Measurements from ENCODE around the gene DOCK10.
A peak's percentile ranks its signal among the peaks of the same experiment; 100 is the strongest.

Gene DOCK10

DNA sequence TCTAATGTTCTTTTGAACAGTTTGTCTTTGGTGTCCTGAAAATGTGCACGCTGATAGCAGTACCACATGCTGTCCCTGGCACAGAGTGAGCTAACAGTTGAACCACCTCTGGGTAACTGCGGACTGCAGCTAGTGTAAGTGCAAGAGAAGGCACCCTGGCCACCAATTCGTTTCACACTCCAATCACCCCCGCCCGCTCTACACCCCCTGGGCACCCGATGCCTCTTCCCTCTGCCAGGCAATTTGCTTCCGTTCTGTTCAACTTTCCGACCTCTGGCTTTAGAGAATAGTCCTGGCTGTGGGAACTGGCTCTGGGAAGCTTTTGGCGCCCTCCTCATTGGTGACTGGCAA lies 1.4 kb downstream of the DOCK10 start:
- DNase-seq = peak; percentile 48

DNA sequence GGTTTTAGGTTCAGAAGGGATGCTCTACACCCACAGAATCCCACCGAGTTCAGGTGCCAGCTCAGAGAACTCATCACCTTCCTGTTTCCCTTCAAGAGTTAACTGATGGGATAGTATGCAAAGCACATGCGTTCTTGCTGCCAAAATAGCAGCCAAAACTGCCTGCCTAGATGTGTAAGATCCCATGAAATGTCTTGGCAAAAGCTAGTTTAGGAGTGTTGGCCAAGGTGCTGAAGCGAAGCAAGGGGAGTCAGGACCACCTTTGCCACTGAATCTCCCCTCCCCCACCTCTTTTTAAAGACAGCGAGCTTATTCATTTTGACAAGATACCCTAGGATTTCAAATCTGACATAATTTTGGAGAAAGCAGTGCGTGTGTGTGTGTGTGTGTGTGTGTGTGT lies 2.1 kb downstream of the DOCK10 start:
- DNase-seq = no peak

DNA sequence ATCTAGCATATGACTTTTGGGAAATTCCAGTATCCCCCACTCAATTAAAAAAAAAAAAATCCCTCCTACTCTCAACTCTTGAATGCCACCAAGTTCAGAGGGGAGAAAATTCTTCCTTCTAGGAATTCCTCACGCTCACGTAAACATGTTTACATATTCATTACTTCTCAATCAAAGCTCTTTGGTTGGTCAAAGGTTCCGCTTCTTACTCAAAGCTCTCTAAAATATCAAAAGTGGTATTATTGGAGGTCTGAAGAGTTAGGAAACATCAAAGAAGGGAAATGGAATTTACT lies 4.1 kb downstream of the DOCK10 start:
- no peak for DNase-seq

DNA sequence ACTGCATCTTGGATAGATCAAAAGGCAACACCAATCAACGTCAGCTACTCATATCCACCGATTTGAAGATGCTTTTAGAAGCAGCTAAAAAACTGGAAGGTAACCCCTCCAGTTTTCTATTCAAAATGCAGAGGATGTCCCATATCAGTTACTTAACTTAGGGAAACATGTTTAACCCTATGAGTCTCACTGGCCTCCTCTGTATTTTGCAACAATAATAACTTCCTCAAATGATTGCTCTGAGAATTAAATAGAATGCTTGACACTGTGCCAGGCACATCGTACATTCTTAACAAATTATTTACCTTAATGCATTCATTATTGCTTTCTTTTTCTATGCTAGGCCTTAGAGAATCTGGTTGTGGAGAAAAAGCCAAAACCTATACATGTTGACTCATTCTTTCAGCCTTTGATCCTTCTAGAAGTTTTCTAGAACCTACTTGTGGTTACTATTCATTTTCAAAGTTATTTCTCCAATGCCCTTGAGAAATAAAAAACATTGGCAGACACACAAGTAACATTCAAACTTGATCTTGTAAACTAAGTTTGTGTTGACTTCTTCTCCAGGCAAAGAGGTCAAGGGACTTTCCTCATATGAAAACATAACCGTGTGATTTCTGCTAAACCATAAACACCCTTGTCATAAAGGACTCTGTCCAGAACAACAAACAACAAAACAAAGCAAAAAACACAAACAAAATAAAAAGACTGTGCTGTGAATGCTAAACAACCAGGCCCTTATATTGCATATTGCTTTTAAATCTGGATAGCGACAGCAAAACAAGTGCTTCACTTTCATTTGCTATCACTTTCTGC lies 4.6 kb downstream of the DOCK10 start:
- no peak for DNase-seq

DNA sequence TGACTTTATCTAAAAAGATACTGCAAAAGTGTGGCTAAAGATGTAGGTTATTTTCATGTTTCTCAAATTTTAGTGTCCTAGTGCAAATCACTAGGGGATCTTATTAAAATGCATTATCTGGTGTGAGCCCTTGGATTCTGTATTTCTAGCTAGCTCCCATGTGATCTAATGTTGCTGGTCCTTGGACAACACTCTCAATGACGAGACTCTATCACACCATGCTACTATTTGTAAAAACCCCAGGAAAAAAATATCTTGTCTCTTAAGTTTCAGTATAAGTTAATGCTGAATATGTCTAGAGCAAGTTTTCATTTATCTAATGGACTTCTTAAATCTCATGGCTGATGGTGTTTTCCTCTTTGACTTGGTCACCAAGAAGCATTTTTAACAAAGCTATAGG lies 5.8 kb downstream of the DOCK10 start:
- DNase-seq = no peak

DNA sequence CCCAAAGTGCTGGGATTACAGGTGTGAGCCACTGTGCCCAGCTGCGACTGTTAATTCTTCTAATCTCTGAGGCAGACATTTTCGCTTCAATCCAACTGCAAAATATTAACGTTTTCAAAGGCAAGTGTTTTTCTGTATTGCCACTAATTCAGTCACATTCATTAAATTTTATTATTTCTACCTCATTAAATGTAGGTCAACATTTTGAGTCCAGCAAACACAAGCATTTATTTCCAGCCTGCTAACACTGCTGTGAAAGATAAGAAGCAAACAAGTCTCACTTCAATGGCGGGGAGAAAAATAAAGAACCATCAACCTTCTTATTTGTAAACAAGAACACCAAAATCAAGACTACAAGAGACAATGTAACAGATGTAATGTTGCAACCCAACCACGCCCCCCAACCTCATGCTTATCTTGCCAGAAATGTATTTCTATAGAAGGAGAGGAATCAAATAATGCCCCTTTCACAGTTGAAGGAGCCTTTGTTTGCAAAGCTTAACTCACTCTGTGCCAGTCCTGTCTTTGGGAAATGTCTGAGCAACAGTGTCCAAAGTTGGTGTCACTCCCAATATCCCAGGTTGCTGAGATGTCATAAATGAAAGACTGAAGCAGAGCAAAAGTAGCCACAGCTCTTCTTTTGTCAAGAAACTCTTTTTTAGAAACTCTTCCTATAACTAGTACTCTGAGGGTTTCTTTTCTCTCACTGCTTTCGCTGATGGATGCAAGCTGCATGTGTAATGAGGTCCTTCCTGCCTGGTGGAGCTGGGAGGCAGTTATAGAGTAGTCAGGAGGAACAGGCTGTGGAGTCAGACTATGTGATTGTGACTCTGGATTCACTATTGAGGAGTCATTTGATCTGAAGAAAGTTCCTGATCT lies 8.6 kb downstream of the DOCK10 start:
- no peak for DNase-seq

DNA sequence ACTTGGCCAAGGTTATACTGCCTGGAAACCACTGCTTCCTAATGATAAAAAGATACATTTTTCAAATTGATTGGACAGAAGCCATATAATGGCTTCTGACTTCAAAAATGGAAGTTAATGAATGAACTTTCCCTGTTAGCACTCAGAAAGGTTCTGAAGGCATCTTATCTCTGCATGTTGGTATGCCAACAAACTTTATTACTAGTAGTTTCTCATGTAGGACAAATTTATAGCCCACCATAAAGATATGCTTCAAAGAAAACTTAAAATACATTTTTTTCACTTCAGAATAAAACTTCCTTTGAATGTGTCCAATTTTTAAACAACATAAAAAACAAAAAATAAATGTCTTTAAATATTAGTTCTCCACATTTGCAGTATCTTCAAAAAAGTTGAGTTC lies 10.0 kb downstream of the DOCK10 start:
- DNase-seq = no peak

DNA sequence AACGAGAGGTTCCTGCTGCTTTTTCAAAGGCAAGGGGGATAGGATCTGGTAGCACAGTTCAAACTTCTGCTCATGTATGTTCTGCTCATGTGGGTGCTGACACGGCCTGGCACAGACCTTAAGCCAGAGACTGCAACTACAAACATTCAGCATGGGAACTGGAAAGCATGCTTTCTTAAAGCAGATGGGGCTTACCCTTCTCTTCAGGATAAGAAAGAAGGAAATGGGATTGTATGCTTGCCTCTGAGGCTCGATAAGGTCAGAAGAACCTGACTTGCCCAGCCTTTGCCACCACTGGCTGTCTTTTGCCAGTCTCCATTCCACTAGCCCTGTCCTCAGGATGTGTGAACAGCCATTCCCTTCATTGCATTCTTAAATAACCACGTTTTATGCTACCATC lies 10.7 kb downstream of the DOCK10 start:
- no peak for DNase-seq

DNA sequence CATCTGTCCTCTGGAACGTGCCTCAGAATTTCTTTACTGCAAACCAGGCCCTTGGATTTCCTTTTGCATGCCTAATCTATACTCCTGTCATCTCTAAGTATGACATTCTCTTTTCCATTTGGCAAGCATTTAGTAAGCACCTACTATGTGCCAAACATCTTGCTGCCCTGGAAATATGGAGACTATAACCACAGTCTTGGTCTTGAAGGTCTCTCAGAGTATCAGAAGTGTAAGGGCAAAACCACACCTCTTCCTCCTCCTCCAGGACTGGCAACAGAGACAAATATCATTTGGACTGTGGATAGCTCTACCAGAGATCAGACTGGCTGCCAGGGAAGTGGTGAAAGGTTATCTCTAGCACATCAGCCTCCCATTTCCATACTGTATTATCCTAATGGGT lies 11.4 kb downstream of the DOCK10 start:
- DNase-seq = no peak

DNA sequence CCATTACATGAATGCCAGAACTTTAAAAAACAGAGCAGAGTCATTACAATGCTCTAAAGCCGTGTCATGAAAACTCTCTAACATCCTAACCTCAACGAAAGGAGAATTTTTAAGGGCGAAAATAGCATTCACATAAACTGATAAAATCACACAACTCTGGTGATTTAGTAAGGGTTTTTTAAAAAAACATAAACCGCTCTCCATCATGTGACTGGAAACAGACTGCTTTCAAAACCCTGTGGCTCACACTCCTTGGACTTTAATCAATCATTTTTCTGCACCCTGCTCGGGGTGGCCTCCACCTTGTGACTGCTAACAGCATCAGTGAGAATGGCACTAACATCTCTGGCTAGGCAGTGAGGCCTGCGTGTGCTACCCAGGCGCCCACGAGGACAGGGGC lies 12.1 kb downstream of the DOCK10 start:
- DNase-seq = no peak

DNA sequence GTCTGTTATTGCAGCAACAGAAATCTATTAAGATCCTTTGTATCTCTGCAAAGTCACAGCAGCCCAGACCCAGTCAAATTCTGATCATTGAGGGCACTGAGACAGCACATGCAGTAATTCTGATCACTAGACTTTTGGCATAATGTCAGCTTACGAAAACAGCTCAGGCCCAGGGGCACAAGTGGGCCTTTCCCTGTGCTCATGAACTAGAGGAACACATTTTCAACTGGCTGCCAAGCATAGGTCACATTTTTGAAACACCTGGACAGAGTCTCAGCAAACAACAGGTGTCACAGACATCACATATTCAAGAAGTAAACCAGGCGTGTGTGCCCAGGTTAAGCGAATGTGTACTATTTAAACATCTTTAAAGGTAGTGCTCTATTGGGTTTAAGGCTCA lies 13.7 kb downstream of the DOCK10 start:
- no peak for DNase-seq

DNA sequence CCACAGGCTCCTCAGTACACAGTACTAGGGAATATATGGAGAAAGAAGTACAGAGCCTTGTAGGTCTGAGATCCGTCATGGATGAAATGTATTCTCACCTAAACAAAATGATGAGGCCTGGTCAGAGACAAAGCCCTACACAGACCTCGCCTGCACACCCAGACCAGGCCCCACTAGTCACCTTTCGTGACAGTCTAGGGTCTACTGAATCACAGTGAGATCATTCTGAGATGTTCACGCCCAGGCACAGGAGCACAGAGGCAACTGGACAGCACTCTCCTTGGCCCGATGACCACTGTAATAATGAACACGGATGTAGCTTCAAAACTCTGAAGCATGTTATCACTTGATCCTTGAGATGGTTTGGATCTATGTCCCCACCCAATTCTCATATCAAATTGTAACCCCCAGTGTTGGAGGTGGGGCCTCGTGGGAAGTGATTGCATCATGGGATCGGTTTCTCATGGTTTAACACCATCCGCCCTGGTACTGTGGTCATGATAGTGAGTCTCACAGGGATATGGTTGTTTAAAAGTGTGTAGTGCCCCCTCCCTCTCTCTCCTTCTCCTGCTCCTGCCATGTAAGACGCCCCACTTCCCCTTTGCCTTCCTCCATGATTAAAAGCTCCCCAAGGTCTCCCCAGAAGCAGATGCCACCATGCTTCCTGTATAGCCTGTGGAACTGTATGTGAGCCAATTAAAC lies 15.1 kb downstream of the DOCK10 start:
- no peak for DNase-seq

DNA sequence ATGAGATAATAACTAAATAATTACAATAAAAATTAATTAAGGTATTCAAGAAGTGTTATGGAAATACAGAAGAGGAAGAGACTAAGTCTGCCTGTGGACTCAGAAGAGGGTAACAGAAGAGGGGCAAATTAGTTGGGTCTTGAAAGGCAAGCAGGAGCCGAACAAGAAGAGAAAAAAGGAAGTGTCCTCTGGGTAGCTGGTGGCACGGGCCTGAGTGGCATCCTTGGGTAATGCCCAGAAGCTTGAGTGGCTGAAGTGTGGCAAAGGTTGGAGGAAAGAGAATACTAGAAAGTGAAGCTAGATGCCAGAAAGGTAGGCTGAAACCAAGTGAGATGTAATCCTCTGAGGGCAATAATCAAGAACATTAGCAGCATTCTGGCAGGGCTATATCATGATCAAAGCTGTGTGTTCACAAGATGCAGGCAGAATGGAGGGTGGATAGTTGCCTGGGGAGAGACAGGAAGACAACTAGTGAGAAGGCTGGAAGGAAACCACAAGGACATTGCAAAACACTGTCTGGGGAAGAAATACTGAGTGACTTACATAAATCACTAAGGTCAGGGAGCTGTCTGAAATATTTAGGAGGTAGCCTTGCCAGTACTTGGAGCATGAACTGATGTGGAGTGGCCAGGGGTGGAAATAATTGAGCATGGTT lies 16.2 kb downstream of the DOCK10 start:
- DNase-seq = no peak

DNA sequence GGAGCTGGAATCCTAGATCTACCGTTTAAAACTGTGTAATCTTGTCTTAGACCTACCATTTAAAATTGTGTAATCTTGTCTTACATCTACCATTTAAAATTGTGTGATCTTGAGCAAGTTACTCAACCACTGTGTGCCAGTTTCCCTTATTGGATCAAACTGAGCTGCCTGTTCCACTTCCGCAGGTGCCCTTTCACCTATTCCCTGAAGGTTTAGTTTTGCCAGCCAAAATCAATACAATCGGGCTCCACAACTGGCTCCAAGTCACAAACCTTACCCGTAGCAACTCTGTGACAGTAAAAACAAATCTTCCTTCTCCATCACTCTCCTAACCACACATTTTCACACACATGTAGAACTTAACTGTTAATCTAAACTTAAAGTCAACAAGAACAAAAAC lies 20.1 kb downstream of the DOCK10 start:
- DNase-seq = no peak

DNA sequence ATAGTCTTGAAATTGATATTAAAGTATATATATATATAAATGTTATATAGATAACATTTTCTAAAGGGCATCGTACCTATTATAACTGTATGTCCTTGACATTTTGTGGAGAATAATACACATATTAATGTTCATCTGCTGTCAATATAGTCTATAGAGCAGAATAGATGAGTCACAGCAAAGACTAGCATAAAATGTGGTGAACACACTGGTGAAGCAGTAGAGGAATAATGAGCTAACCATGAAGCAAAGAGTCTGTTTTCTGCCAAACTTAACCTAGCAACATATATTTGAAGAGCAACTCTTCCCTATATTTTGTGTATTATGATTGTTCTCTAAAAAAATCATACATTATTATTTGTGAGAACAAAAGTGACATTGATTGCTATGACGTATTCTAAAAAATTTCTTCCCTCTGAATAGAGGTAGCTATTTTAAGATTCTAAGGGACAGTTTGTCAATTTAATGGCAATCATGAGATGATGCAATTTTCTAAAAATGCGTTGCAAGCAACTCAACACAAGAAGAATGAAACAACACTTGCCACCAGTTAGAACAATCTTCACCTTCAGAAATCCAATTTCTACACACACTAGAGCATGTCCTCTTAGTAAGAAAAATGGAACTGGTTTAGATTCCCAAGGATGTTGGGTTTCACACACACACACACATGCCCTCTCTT lies 22.0 kb downstream of the DOCK10 start:
- DNase-seq = no peak

DNA sequence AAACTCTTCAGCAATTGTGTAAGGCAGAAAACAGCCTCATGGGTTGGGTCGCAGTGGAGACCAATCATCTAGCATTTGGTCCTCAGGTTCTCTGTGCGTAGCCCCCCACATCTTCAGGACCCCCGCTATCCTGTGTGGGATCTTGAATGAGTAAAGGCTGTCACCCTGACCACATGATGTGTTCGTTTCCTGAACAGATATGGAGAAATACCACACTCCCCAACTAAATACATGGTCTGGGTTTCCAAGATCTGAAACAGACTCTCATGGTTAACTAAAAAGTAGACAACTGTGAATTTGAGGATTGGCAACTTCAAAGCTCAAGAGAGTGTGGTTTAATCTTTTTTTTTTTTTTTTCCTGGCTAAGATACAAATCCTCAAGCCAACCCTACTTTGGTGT lies 23.2 kb downstream of the DOCK10 start:
- no peak for DNase-seq

DNA sequence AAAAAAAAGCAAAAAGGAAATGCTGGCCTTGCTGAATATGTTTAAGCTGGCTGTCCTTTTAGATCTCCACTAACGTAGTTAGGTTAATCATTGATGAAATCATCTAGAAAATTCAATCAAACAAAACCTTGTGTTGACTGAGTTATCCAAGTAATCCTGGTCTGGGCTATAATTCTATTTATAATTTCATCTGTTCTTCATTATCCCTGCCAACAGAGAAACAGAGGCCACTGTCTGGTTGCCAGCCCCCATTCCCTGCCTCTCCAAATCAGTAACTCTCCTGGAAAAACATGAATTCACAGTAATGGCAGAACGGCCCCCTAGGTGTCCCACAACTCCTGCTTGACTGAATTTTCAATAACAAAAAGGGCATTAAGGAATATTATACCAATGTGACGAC lies 24.6 kb downstream of the DOCK10 start:
- DNase-seq = no peak

DNA sequence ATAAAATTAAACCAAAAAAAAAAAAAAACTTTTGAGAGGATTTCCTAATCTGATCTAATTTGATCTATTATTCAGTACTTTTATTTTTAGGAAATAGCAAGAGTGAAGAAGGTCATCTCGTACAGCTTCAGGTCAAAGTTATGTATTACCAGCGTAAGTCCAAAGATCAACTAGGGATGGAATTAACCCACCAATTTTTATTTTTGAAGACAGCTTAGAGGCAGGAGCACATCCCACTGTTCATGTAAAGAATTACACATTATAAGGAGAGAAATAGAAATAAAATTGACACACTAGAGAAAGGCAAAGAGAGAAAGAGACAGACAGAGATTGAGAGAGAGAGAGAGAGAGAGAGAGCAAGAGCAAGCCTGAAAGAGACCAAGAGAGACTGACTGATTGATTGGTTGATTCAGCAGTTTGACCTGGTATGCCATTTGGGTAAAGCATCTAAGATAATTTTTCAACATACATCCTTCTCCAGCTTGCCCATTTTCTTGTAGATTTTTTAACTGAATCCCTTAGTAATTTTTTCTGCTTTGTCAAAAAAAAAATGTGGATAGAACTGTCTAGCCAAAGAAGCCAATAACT lies 25.1 kb downstream of the DOCK10 start:
- DNase-seq = no peak

DNA sequence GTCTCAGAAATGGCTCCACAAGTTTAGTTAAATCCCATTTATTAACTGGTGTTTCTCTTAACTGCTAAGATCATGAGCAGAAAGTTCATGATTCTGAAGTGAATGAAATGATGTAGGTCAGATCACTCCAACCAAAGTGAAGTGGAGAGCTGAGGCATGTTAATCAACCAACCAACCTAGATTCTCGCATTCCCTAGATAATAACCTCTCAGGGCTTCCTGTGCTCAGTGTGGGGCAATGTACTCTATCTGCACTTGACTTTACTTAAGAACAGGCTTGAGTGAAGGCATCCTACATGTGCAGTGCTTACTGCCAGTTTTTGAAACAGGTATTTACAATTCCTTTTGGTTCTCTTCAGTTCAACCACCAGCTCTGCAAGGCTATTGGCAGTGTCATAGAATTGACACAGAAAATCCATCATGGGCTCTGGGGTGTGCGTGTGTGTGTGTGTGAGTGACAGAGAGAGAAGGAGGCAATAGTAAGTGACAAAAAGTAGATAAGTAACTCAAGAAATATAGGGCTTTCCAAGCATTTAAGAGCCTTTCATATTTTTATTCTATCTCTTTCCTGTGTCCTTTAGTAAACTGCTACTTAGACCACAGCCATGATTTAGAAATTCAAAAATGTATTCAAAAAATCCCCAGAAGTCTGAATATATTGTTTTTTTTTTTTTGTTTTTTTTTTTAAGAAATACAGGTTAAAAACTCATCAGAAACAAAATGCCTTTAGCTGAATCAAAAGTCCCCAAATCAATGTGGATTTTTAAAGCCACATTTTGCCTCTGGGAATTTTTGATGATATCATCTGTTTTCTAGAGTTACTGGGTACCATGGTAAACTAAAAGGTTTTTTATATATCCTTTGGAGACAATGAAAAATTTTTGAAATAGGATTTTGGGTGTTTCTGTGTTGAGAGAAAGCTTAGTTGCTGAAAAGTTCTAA lies 28.6 kb downstream of the DOCK10 start:
- no peak for DNase-seq

DNA sequence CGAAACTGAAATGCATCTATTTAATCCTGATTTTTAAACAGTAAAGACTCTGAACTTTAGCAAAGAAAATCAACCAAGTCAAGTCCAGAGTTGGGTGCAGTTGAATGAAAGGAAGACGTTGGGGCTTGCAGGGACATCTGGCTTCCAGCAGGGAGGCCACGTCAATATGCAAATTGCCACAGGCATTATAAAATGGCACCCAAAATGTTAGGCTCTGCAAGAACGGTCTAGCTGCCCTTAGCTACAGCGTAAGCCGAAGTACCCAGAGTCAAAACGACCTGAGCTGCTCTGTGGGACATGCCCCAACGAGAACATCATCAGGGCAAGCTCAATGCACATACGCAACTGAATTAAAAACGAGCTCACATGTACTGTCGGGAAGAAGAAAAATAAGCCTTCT lies 30.7 kb downstream of the DOCK10 start:
- no peak for DNase-seq

DNA sequence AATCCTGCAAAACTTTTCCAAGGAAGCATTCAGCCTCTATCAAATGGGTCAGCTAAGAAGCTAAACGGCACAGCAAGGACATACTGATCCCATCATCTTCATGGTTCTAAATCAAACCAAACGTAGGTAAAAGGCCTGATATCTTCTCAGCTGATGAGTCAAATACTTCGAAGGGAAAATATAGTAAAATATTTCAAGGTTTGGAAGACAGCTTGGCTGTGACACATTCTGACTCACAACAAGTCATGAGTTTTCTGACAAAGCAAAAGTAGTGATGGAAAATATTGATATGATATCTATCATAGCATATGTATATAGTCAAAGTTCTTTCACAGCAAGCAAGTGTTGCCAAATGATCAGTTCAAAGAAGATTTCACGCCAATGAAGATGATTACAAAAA lies 31.5 kb downstream of the DOCK10 start:
- DNase-seq = no peak
